ENCODE data around the gene AK3.

Gene AK3

GRCh38 chr9:4740638-4741364, at the start of gene AK3:
Gene AK3, minus strand, starts transcription at chr9:4741202. Its CDS starts 115 bp downstream, at chr9:4741087.
- peak within 1 kb of the TSS; percentile 36 for H3K27ac ChIP-seq (ENCODE audit: low read length)
- TF ChIP-seq EZH2phosphoT487 (IDR thresholded peaks at IDR 0.05; ENCODE audit: low read depth) = no peak
- peak; percentile 25 for TF ChIP-seq CTCF (IDR thresholded peaks at IDR 0.05; ENCODE audit: low read depth, low read length)
- H3K9me3 ChIP-seq (ENCODE audit: insufficient read depth, low read length) = no peaks in the 10 kb centered on the region
- H3K36me3 ChIP-seq (replicated peaks; ENCODE audit: low read depth, low read length) = no peaks in the 10 kb centered on the region
- H3K9ac ChIP-seq (ENCODE audit: low read length) = peak within 1 kb of the TSS; percentile 96
- peak within 1 kb of the TSS; percentile 85 for H2AFZ ChIP-seq (ENCODE audit: low read depth, low read length)
- peaks cover 8% of the 10 kb centered on the region for H3K4me1 ChIP-seq (ENCODE audit: low read length)
- peak within 1 kb of the TSS; percentile 91 for H3K4me3 ChIP-seq (ENCODE audit: low read length)
- no peaks in the 10 kb centered on the region for H3K27me3 ChIP-seq (ENCODE audit: low read depth, low read length)
- H3K79me2 ChIP-seq (ENCODE audit: low read length) = peaks cover 48% of the 10 kb centered on the region
- H3K4me2 ChIP-seq (ENCODE audit: low read length) = peak within 1 kb of the TSS; percentile 86
- peaks cover 13% of the 10 kb centered on the region; the same call in 1 of the 2 replicates for H4K20me1 ChIP-seq (ENCODE audit: insufficient read depth, low read length)

GRCh38 chr9:4788703-4789102, 47.7 kb upstream of the AK3 start:
- peaks cover under 1% of the 10 kb centered on the region for H3K4me1 ChIP-seq (ENCODE audit: low read length)
- no peak overlapping the region for H3K9ac ChIP-seq (ENCODE audit: low read length)
- no peak overlapping the region for H3K4me2 ChIP-seq (ENCODE audit: low read length)
- no peaks in the 10 kb centered on the region for H3K27me3 ChIP-seq (ENCODE audit: low read depth, low read length)
- H3K27ac ChIP-seq (ENCODE audit: low read length) = no peak overlapping the region
- H3K4me3 ChIP-seq (ENCODE audit: low read length) = no peak overlapping the region
- H4K20me1 ChIP-seq (ENCODE audit: insufficient read depth, low read length) = peaks cover 1% of the 10 kb centered on the region; the same call in 1 of the 2 replicates
- H3K36me3 ChIP-seq (replicated peaks; ENCODE audit: low read depth, low read length) = no peaks in the 10 kb centered on the region
- peaks cover 9% of the 10 kb centered on the region for H3K79me2 ChIP-seq (ENCODE audit: low read length)
- H3K9me3 ChIP-seq (ENCODE audit: insufficient read depth, low read length) = no peaks in the 10 kb centered on the region
- H2AFZ ChIP-seq (ENCODE audit: low read depth, low read length) = no peak overlapping the region
- TF ChIP-seq CTCF (IDR thresholded peaks at IDR 0.05; ENCODE audit: low read depth, low read length) (no peak), EZH2phosphoT487 (IDR thresholded peaks at IDR 0.05; ENCODE audit: low read depth) (no peak)

GRCh38 chr9:4787876-4788275, 46.9 kb upstream of the AK3 start:
- H2AFZ ChIP-seq (ENCODE audit: low read depth, low read length) = no peak overlapping the region
- no peaks in the 10 kb centered on the region for H4K20me1 ChIP-seq (ENCODE audit: insufficient read depth, low read length)
- peaks cover under 1% of the 10 kb centered on the region; the same call in 1 of the 2 replicates for H3K79me2 ChIP-seq (ENCODE audit: low read length)
- no peak overlapping the region for H3K4me3 ChIP-seq (ENCODE audit: low read length)
- TF ChIP-seq EZH2phosphoT487 (IDR thresholded peaks at IDR 0.05; ENCODE audit: low read depth) (no peak), CTCF (IDR thresholded peaks at IDR 0.05; ENCODE audit: low read depth, low read length) (no peak)
- H3K4me2 ChIP-seq (ENCODE audit: low read length) = no peak overlapping the region
- H3K9ac ChIP-seq (ENCODE audit: low read length) = no peak overlapping the region
- no peaks in the 10 kb centered on the region for H3K27me3 ChIP-seq (ENCODE audit: low read depth, low read length)
- no peaks in the 10 kb centered on the region for H3K4me1 ChIP-seq (ENCODE audit: low read length)
- H3K27ac ChIP-seq (ENCODE audit: low read length) = no peak overlapping the region
- H3K9me3 ChIP-seq (ENCODE audit: insufficient read depth, low read length) = no peaks in the 10 kb centered on the region
- no peaks in the 10 kb centered on the region for H3K36me3 ChIP-seq (replicated peaks; ENCODE audit: low read depth, low read length)

GRCh38 chr9:4786599-4786998, 45.6 kb upstream of the AK3 start:
- Histone ChIP-seq H3K9me3 (ENCODE audit: insufficient read depth, low read length) (no peaks in the 10 kb centered on the region), H3K79me2 (ENCODE audit: low read length) (no peaks in the 10 kb centered on the region), H3K4me3 (ENCODE audit: low read length) (no peak overlapping the region), H2AFZ (ENCODE audit: low read depth, low read length) (no peak overlapping the region), H3K27me3 (ENCODE audit: low read depth, low read length) (no peaks in the 10 kb centered on the region), H3K4me2 (ENCODE audit: low read length) (no peak overlapping the region), H3K36me3 (replicated peaks; ENCODE audit: low read depth, low read length) (no peaks in the 10 kb centered on the region), H3K9ac (ENCODE audit: low read length) (no peak overlapping the region), H3K4me1 (ENCODE audit: low read length) (no peaks in the 10 kb centered on the region), H3K27ac (ENCODE audit: low read length) (no peak overlapping the region), H4K20me1 (ENCODE audit: insufficient read depth, low read length) (no peaks in the 10 kb centered on the region)
- TF ChIP-seq EZH2phosphoT487 (IDR thresholded peaks at IDR 0.05; ENCODE audit: low read depth) (no peak), CTCF (IDR thresholded peaks at IDR 0.05; ENCODE audit: low read depth, low read length) (no peak)
